GM12878 (cell line): Measurements from ENCODE around the gene FAM3B. TPM values are rescaled to one million over a fixed set of nuclear protein-coding genes. Genes with fewer than 3 reads are reported as not detected.
A peak's percentile ranks its signal among the peaks of the same experiment; 100 is the strongest.

Experiments used
- ATAC-seq: fragments of 200-7000 bp; cut with Tn5 transposase; 3 replicates; pipeline ENCODE4 v1.9.1; 2020; ENCODE audit warnings: mild to moderate bottlenecking, moderate library complexity
- BruUV-seq: library from RNA; stranded (reverse); fragments of 400-500 nt; replicated peaks from 2 replicates; lab custom pipeline; 2021; lab: Mats Ljungman, UMichigan
- CTCF ChIA-PET: fragments of 300-600 bp; sonication (Branson Sonifier 250); formaldehyde crosslinking; extraction: SDS; loops from one replicate; lab custom pipeline; 2021; ENCODE audit warnings: inconsistent platforms; lab: Yijun Ruan, JAX
- POLR2A ChIA-PET: fragments of 350-600 bp; formaldehyde crosslinking; extraction: SDS; loops from one replicate; lab custom pipeline; 2021; ENCODE audit warnings: inconsistent platforms; lab: Charles Lee
- RAD21 ChIA-PET: fragments of 300-600 bp; sonication (Branson Sonifier 250); formaldehyde crosslinking; loops from one replicate; lab custom pipeline; 2023; ENCODE audit warnings: antibody characterized with exemption; ENCODE audit not compliant: unreplicated experiment; lab: Charles Lee
- SMC1A ChIA-PET: fragments of 300-600 bp; sonication (Branson Sonifier 250); formaldehyde crosslinking; loops from one replicate; lab custom pipeline; 2023; ENCODE audit not compliant: unreplicated experiment, uncharacterized antibody; lab: Charles Lee
- DNase-seq: peaks from one replicate; pipeline ENCODE4 v3.0.0-alpha.2; 2011; ENCODE audit warnings: low read depth, low spot score
- FAIRE-seq: peaks from 3 replicates; lab custom pipeline; 2011; peaks lifted over from hg19 to GRCh38; lab: Jason Lieb, UNC
- H2AFZ ChIP-seq: 2 replicates; pipeline ENCODE4 v1.6.0; 2011; ENCODE audit warnings: low read depth, low read length, control low read depth; ENCODE audit not compliant: control insufficient read depth
- H3K27ac ChIP-seq: 2 replicates; pipeline ENCODE4 v1.5.1; 2011; ENCODE audit warnings: control low read depth; ENCODE audit not compliant: control insufficient read depth, insufficient read depth
- H3K27me3 ChIP-seq, 2 experiments: replicated peaks in 1 of 2; 2 replicates each; pipeline versions ENCODE4 v1.6.0 to v1.6.1; 2011; ENCODE audit warnings: low read length in 1 of 2; ENCODE audit not compliant: control insufficient read depth in 2 of 2, insufficient read depth in 2 of 2
- H3K36me3 ChIP-seq, 2 experiments: 2 replicates each; pipeline ENCODE4 v1.5.1; 2011; ENCODE audit warnings: low read length in 1 of 2; ENCODE audit not compliant: control insufficient read depth in 2 of 2, insufficient read depth in 2 of 2
- H3K4me1 ChIP-seq: 2 replicates; pipeline ENCODE4 v1.6.1; 2011; ENCODE audit warnings: mild to moderate bottlenecking, low read length, moderate library complexity, mixed read lengths; ENCODE audit not compliant: control insufficient read depth, insufficient read depth
- H3K4me2 ChIP-seq: 2 replicates; pipeline ENCODE4 v1.6.0; 2011; ENCODE audit warnings: control low read depth; ENCODE audit not compliant: control insufficient read depth, insufficient read depth
- H3K4me3 ChIP-seq: fragments of 200-600 bp; sonication (generic); 2 replicates; pipeline ENCODE4 v1.5.1; 2016
- H3K79me2 ChIP-seq: 2 replicates; pipeline ENCODE4 v1.6.0; 2011; ENCODE audit warnings: low read length; ENCODE audit not compliant: control insufficient read depth, insufficient read depth
- H3K9ac ChIP-seq: 2 replicates; pipeline ENCODE4 v1.8.0; 2011; ENCODE audit warnings: low read length, control low read depth, mixed read lengths; ENCODE audit not compliant: control insufficient read depth, insufficient read depth
- H3K9me3 ChIP-seq: replicated peaks from 3 replicates; pipeline ENCODE4 v1.5.1; 2011; ENCODE audit warnings: mild to moderate bottlenecking, low read length; ENCODE audit not compliant: control insufficient read depth, insufficient read depth
- H4K20me1 ChIP-seq: 2 replicates; pipeline ENCODE4 v1.6.0; 2011; ENCODE audit not compliant: control insufficient read depth, insufficient read depth
- ATF2 ChIP-seq: IDR thresholded peaks from 2 replicates; pipeline ENCODE4 v1.6.1; 2012; ENCODE audit warnings: low read length, inconsistent platforms
- NKRF ChIP-seq: fragments of 450-650 bp; conservative IDR thresholded peaks from 2 replicates; pipeline ENCODE4 v1.6.1; 2017; ENCODE audit warnings: mild to moderate bottlenecking, moderate library complexity
- SREBF1 ChIP-seq: IDR thresholded peaks from 2 replicates; pipeline ENCODE4 v1.6.1; 2012; ENCODE audit warnings: mild to moderate bottlenecking, low read length
- TBL1XR1 ChIP-seq: IDR thresholded peaks from 2 replicates; pipeline ENCODE4 v1.6.1; 2012; ENCODE audit warnings: low read depth, low read length, improper control_type of control experiment
- WGBS: methylation state at CpG from one replicate; pipeline ENCODE4 v1.1.6; 2016; ENCODE audit warnings: low lambda C conversion rate; ENCODE audit not compliant: insufficient replicate concordance, insufficient coverage; ENCODE audit errors: missing lambda C conversion rate; 5-methylcytosine and 5-hydroxymethylcytosine counted together
- in situ Hi-C: fragments of 300-500 bp; cut with MboI; formaldehyde crosslinking; loops from 9 replicates; pipeline ENCODE4 v1.14.3; 2018; ENCODE audit warnings: mixed read lengths
- intact Hi-C: fragments of 100-400 bp; cut with micrococcal nuclease; formaldehyde crosslinking; loops from one replicate; pipeline ENCODE4 v1.14.2; 2022; ENCODE audit not compliant: unreplicated experiment
- polyA plus RNA-seq, 11 experiments: library from polyadenylated mRNA; depleted of rRNA in 4 of 11; unstranded in 6 of 11; stranded (reverse) in 5 of 11; fragments of >200 nt; fragmentation: Nextera tagmentation in 4 of 11; fragmentation: Illumina TruSeq in 1 of 11; extraction: Ambion mirVana in 4 of 11; extraction: Trizol in 1 of 11; gene quantifications; 1 replicate in 1 of 11; 2 replicates in 10 of 11; pipeline versions ENCODE4 v1.2.1 to v1.2.3, GENCODE V29; 2011 to 2016; ENCODE audit warnings: inconsistent platforms in 2 of 11, missing spikeins in 2 of 11, low read depth in 1 of 11
- total RNA-seq, 4 experiments: library from RNA; depleted of rRNA in 3 of 4; stranded (reverse); fragments of >200 nt in 3 of 4; fragmentation: Illumina TruSeq in 1 of 4; extraction: Trizol in 1 of 4; gene quantifications; 2 replicates each; pipeline versions ENCODE4 v1.2.1 to v1.2.3, GENCODE V29; 2013 to 2021

The FAM3B gene
- total and polyA plus RNA-seq, 10 of the 15 experiments (the other 5 are each of a cell fraction or from before 2014, with no cell fraction given): 0.12 TPM; not detected in 9

- H3K9ac ChIP-seq: no peak overlapping the region
- 80% methylated on average over 5 of the region's 5 CpGs for WGBS
- no peaks in the 10 kb centered on the region for H3K27me3 ChIP-seq
- in situ Hi-C loops: no loop called here
- no TSS peak for BruUV-seq
- TF ChIP-seq ATF2 (no peak), SREBF1 (no peak), TBL1XR1 (no peak), NKRF (no peak)
- TF ChIP-seq, all 136 proteins: peak for 0
- Histone ChIP-seq H3K4me3 (no peak overlapping the region), H4K20me1 (no peaks in the 10 kb centered on the region; the same call in 1 of the 2 replicates), H3K9me3 (no peaks in the 10 kb centered on the region), H3K36me3 (peaks cover 9% of the 10 kb centered on the region in 2 experiments; a peak in 3 of 4 replicates), H3K4me1 (peaks cover 2% of the 10 kb centered on the region; the same call in 1 of the 2 replicates), H3K4me2 (no peak overlapping the region), H3K79me2 (peaks cover 32% of the 10 kb centered on the region), H3K27ac (no peak overlapping the region), H2AFZ (no peak overlapping the region)
- ATAC-seq: peak; percentile 7; the same call in 2 of the 3 replicates
- no peak for FAIRE-seq
- ChIA-PET POLR2A (no interaction called here), SMC1A (interaction anchor here (1.5 to 1.9 kb wide), 2 partner anchors 56 to 93 kb away, joined by 3 to 11 read pairs; no protein-coding TSS in a partner anchor), RAD21 (interaction anchor here (0.9 to 1.1 kb wide), 2 partner anchors 42 to 93 kb away, joined by 3 to 5 read pairs; no protein-coding TSS in a partner anchor), CTCF (interaction anchor here (2.1 kb wide), 1 partner anchor 93 kb away, joined by 12 read pairs; no protein-coding TSS in a partner anchor)
- DNase-seq: no peak
- intact Hi-C loops: no loop called here
Observed at GRCh38 chr21:41375875-41376274, 59.3 kb downstream of the FAM3B start.
